ENCODE data around the gene GLDN. TPM values are rescaled to one million over a fixed set of nuclear protein-coding genes. Genes with fewer than 3 reads are reported as not detected.

GLDN gene
- total RNA-seq, 4 donors from 2014 or later, result 2.2 to 9.9 (median 4.3) TPM

GRCh38 chr15:51365417-51365816 lies 24.0 kb downstream of the GLDN start:
- no peaks in the 10 kb centered on the region for H3K9me3 ChIP-seq
- peaks cover 0 to 33% (median 13%) of the 10 kb centered on the region in 4 donors for H3K4me1 ChIP-seq
- no peak for TF ChIP-seq POLR2A (IDR thresholded peaks at IDR 0.05; ENCODE audit: low read depth)
- no peak for TF ChIP-seq CTCF (IDR thresholded peaks at IDR 0.05)
- TF ChIP-seq POLR2AphosphoS5 (IDR thresholded peaks at IDR 0.05), result no peak
- TF ChIP-seq EP300 (IDR thresholded peaks at IDR 0.05), result no peak
- no peaks in the 10 kb centered on the region for H3K27me3 ChIP-seq
- 89% methylated on average over 6 of the region's 6 CpGs for WGBS
- no peaks in the 10 kb centered on the region for H3K36me3 ChIP-seq
- no peak for DNase-seq (ENCODE audit: extremely low spot score)
- H3K4me3 ChIP-seq, result no peak overlapping the region
- H3K27ac ChIP-seq (replicated peaks in 1 of 4), result no peak overlapping the region
- intact Hi-C loops (cut with DNase I), result no loop called here

GRCh38 chr15:51366071-51366470 lies 24.6 kb downstream of the GLDN start:
- Histone ChIP-seq H3K9me3 (no peaks in the 10 kb centered on the region), H3K27me3 (no peaks in the 10 kb centered on the region), H3K4me1 (peaks cover 0 to 38% (median 14%) of the 10 kb centered on the region in 4 donors), H3K36me3 (no peaks in the 10 kb centered on the region), H3K4me3 (no peak overlapping the region), H3K27ac (replicated peaks in 1 of 4) (no peak overlapping the region)
- intact Hi-C loops (cut with DNase I), result no loop called here
- no peak for DNase-seq (ENCODE audit: extremely low spot score)
- WGBS, result 84% methylated on average over 5 of the region's 5 CpGs
- TF ChIP-seq CTCF (IDR thresholded peaks at IDR 0.05) (no peak), EP300 (IDR thresholded peaks at IDR 0.05) (no peak), POLR2A (IDR thresholded peaks at IDR 0.05; ENCODE audit: low read depth) (no peak), POLR2AphosphoS5 (IDR thresholded peaks at IDR 0.05) (no peak)

GRCh38 chr15:51366920-51367319 lies 25.5 kb downstream of the GLDN start:
- WGBS, result 49% methylated on average over 3 of the region's 3 CpGs
- Histone ChIP-seq H3K4me1 (peaks cover 0 to 46% (median 16%) of the 10 kb centered on the region in 4 donors), H3K4me3 (no peak overlapping the region), H3K9me3 (no peaks in the 10 kb centered on the region), H3K27me3 (no peaks in the 10 kb centered on the region), H3K27ac (replicated peaks in 1 of 4) (no peak overlapping the region), H3K36me3 (no peaks in the 10 kb centered on the region)
- intact Hi-C loops (cut with DNase I), result no loop called here
- DNase-seq (ENCODE audit: extremely low spot score), result no peak
- TF ChIP-seq POLR2A (IDR thresholded peaks at IDR 0.05; ENCODE audit: low read depth) (no peak), CTCF (IDR thresholded peaks at IDR 0.05) (no peak), POLR2AphosphoS5 (IDR thresholded peaks at IDR 0.05) (no peak), EP300 (IDR thresholded peaks at IDR 0.05) (no peak)

- 82% methylated on average over 8 of the region's 10 CpGs for WGBS
- TF ChIP-seq POLR2AphosphoS5 (IDR thresholded peaks at IDR 0.05), result no peak
- TF ChIP-seq EP300 (IDR thresholded peaks at IDR 0.05), result no peak
- no peak for TF ChIP-seq POLR2A (IDR thresholded peaks at IDR 0.05; ENCODE audit: low read depth)
- TF ChIP-seq CTCF (IDR thresholded peaks at IDR 0.05), result no peak
- Histone ChIP-seq H3K27me3 (no peaks in the 10 kb centered on the region), H3K9me3 (no peaks in the 10 kb centered on the region), H3K36me3 (no peaks in the 10 kb centered on the region), H3K4me3 (no peak overlapping the region), H3K4me1 (peaks cover 0 to 46% (median 16%) of the 10 kb centered on the region in 4 donors), H3K27ac (replicated peaks in 1 of 4) (no peak overlapping the region)
- DNase-seq (ENCODE audit: extremely low spot score), result no peak
- intact Hi-C loops (cut with DNase I), result no loop called here
Measured at GRCh38 chr15:51367322-51367976, 26.0 kb downstream of the GLDN start.

GRCh38 chr15:51368307-51368706 lies 26.9 kb downstream of the GLDN start:
- no peaks in the 10 kb centered on the region for H3K27me3 ChIP-seq
- H3K9me3 ChIP-seq, result no peaks in the 10 kb centered on the region
- 95% methylated on average over 5 of the region's 6 CpGs for WGBS
- intact Hi-C loops (cut with DNase I), result no loop called here
- H3K4me3 ChIP-seq, result no peak overlapping the region
- TF ChIP-seq POLR2A (IDR thresholded peaks at IDR 0.05; ENCODE audit: low read depth) (no peak), EP300 (IDR thresholded peaks at IDR 0.05) (no peak), CTCF (IDR thresholded peaks at IDR 0.05) (no peak), POLR2AphosphoS5 (IDR thresholded peaks at IDR 0.05) (no peak)
- DNase-seq (ENCODE audit: extremely low spot score), result no peak
- peaks cover 0 to 46% (median 16%) of the 10 kb centered on the region in 4 donors for H3K4me1 ChIP-seq
- H3K36me3 ChIP-seq, result no peaks in the 10 kb centered on the region
- H3K27ac ChIP-seq (replicated peaks in 1 of 4), result peak overlapping the region in 1 of 4 donors; percentile 45
